ENCODE results near the gene SUCLG1. TPM values are rescaled to one million over a fixed set of nuclear protein-coding genes. Genes with fewer than 3 reads are reported as not detected.

Gene SUCLG1
- total and polyA plus RNA-seq, 2 of the 8 experiments (the other 6 are each of a cell fraction or from before 2014, with no cell fraction given): 19.9 to 40.0 TPM

- no peak overlapping the region for H2BK5ac ChIP-seq (ENCODE audit: low read depth, low read length)
- no peak overlapping the region for H3K18ac ChIP-seq (ENCODE audit: extremely low read depth, low read length)
- no peaks in the 10 kb centered on the region for H4K20me1 ChIP-seq (replicated peaks in 1 of 2; ENCODE audit: control insufficient read depth in 1 of 2, insufficient read depth in 2 of 2, low read length in 2 of 2)
- no peak for DNase-seq (ENCODE audit: low read depth in 1 of 2, low spot score in 2 of 2)
- CTCF ChIA-PET (ENCODE audit: partially characterized antibody): interaction anchor here (1.0 kb wide), 1 partner anchor 10 kb away, joined by 3 read pairs; no protein-coding TSS in a partner anchor
- H4K91ac ChIP-seq (replicated peaks; ENCODE audit: insufficient read length, low read length): no peak overlapping the region
- 96% methylated on average over 2 of the region's 2 CpGs; no CpG with 5 or more reads in 1 of the 2 experiments for WGBS, 2 experiments (ENCODE audit: extremely low coverage in 1 of 2, insufficient coverage in 1 of 2, insufficient read length in 1 of 2, insufficient replicate concordance in 2 of 2, low coverage in 1 of 2, low lambda C conversion rate in 2 of 2, missing lambda C conversion rate in 1 of 2)
- H4K5ac ChIP-seq (ENCODE audit: insufficient read length, low read depth, low read length): no peak overlapping the region
- H2BK20ac ChIP-seq (ENCODE audit: low read length): no peak overlapping the region
- no peak overlapping the region for H2BK12ac ChIP-seq (ENCODE audit: low read depth, low read length)
- no peak overlapping the region for H3K27ac ChIP-seq (ENCODE audit: low read depth, low read length)
- no peak overlapping the region for H2AFZ ChIP-seq (ENCODE audit: low read length)
- no peaks in the 10 kb centered on the region for H3K36me3 ChIP-seq (ENCODE audit: control insufficient read depth in 2 of 4, insufficient read depth in 4 of 4, low read length in 3 of 4)
- no peak overlapping the region for H3K4ac ChIP-seq (replicated peaks; ENCODE audit: insufficient read length, low read depth, low read length)
- no peak overlapping the region for H3K4me3 ChIP-seq (ENCODE audit: extremely low read depth in 1 of 4, insufficient read depth in 2 of 4, low read depth in 3 of 4, low read length in 4 of 4)
- no peak overlapping the region for H3K23ac ChIP-seq (ENCODE audit: insufficient read length)
- H3K79me1 ChIP-seq (ENCODE audit: low read depth, low read length): no peaks in the 10 kb centered on the region
- no peak overlapping the region for H4K8ac ChIP-seq (ENCODE audit: extremely low read depth, insufficient read depth, low read length)
- no peak for FAIRE-seq
- POLR2A ChIA-PET (ENCODE audit: partially characterized antibody): no interaction called here
- H3K79me2 ChIP-seq (ENCODE audit: control insufficient read depth in 1 of 2, insufficient read depth in 2 of 2, low read length in 2 of 2): no peaks in the 10 kb centered on the region
- H3K56ac ChIP-seq (replicated peaks; ENCODE audit: insufficient read length, low read depth, low read length): no peak overlapping the region
- H3K27me3 ChIP-seq (replicated peaks in 1 of 4; ENCODE audit: control insufficient read depth in 3 of 4, extremely low read depth in 1 of 4, insufficient read depth in 3 of 4, low read length in 3 of 4): no peaks in the 10 kb centered on the region
- H2AK5ac ChIP-seq (ENCODE audit: low read depth, low read length): no peak overlapping the region
- H3K9ac ChIP-seq (replicated peaks in 1 of 4; ENCODE audit: extremely low read depth in 1 of 4, low read depth in 3 of 4, low read length in 3 of 4): no peak overlapping the region
- no peak overlapping the region for H3K4me2 ChIP-seq (ENCODE audit: insufficient read depth in 1 of 2, low read depth in 2 of 2, low read length in 2 of 2)
- H3K14ac ChIP-seq (ENCODE audit: insufficient read length): no peak overlapping the region
- no peaks in the 10 kb centered on the region for H3K9me3 ChIP-seq (ENCODE audit: insufficient read depth in 2 of 2, low read depth in 1 of 2, low read length in 1 of 2)
- H2BK15ac ChIP-seq (ENCODE audit: low read length): no peak overlapping the region
- H3K4me1 ChIP-seq (replicated peaks in 1 of 4; ENCODE audit: control insufficient read depth in 3 of 4, insufficient read depth in 4 of 4, low read length in 3 of 4): no peaks in the 10 kb centered on the region
- no peaks in the 10 kb centered on the region for H3K23me2 ChIP-seq (ENCODE audit: low read depth, low read length)
- H2BK120ac ChIP-seq (replicated peaks; ENCODE audit: low read depth, low read length): no peak overlapping the region
- no peak for TF ChIP-seq PHF8 (conservative IDR thresholded peaks at IDR 0.05; ENCODE audit: low read depth, low read length)
- no peak for TF ChIP-seq ASH2L (IDR thresholded peaks at IDR 0.05; ENCODE audit: low read length)
- TF ChIP-seq SRF (IDR thresholded peaks at IDR 0.05; ENCODE audit: low read depth, low read length): no peak
- TF ChIP-seq KDM5A (IDR thresholded peaks at IDR 0.05; ENCODE audit: low read length): no peak
- TF ChIP-seq SIRT6 (IDR thresholded peaks at IDR 0.05; ENCODE audit: low read length): no peak
- no peak for TF ChIP-seq BCL11A (IDR thresholded peaks at IDR 0.05; ENCODE audit: low read depth in 2 of 2, low read length in 2 of 2)
- TF ChIP-seq FOSL1 (IDR thresholded peaks at IDR 0.05; ENCODE audit: insufficient read depth, low read depth, low read length): no peak
- TF ChIP-seq CBX8 (IDR thresholded peaks at IDR 0.05; ENCODE audit: borderline replicate concordance, low read depth, low read length): no peak
- no peak for TF ChIP-seq RFX5 (IDR thresholded peaks at IDR 0.05; ENCODE audit: borderline replicate concordance, low read depth, low read length)
- TF ChIP-seq RAD21 (IDR thresholded peaks at IDR 0.05 in 1 of 2, conservative IDR thresholded peaks at IDR 0.05 in 1 of 2; ENCODE audit: low read depth in 2 of 2, low read length in 2 of 2): no peak
- TF ChIP-seq, protein P1, sequence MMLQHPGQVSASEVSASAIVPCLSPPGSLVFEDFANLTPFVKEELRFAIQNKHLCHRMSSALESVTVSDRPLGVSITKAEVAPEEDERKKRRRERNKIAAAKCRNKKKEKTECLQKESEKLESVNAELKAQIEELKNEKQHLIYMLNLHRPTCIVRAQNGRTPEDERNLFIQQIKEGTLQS (IDR thresholded peaks at IDR 0.05; ENCODE audit: insufficient read depth, low read depth, low read length): no peak
- no peak for TF ChIP-seq MAX (IDR thresholded peaks at IDR 0.05)
- TF ChIP-seq JUND (IDR thresholded peaks at IDR 0.05; ENCODE audit: low read length): no peak
- no peak for TF ChIP-seq CTBP2 (IDR thresholded peaks at IDR 0.05; ENCODE audit: borderline replicate concordance, insufficient read depth, insufficient read length, low read length)
These were observed 37.9 kb downstream of the SUCLG1 start for GRCh38 chr2:84421197-84421596.

All from H1 (cell line).